Measurements from ENCODE around the gene FGF11.

DNA sequence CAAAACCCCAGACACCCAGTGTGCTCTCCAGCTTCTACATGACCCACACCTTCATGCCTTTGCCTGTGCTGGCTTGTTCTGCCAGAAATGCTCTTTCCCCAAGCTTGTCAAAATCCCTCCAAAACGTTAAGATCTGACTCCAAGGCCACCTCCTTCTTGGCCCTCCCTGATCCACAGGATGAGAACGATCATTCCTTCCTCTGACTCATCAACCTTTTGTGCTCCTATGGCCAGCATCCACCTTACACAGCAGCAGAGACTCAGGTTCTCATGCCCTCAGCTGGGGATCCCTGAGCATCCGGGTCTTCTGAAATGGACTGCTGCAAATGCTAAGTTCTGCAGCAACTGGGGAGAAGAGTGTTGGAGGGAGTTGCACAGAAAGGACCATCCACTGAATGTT lies 37.2 kb downstream of the FGF11 start:
- TF ChIP-seq, protein P1, sequence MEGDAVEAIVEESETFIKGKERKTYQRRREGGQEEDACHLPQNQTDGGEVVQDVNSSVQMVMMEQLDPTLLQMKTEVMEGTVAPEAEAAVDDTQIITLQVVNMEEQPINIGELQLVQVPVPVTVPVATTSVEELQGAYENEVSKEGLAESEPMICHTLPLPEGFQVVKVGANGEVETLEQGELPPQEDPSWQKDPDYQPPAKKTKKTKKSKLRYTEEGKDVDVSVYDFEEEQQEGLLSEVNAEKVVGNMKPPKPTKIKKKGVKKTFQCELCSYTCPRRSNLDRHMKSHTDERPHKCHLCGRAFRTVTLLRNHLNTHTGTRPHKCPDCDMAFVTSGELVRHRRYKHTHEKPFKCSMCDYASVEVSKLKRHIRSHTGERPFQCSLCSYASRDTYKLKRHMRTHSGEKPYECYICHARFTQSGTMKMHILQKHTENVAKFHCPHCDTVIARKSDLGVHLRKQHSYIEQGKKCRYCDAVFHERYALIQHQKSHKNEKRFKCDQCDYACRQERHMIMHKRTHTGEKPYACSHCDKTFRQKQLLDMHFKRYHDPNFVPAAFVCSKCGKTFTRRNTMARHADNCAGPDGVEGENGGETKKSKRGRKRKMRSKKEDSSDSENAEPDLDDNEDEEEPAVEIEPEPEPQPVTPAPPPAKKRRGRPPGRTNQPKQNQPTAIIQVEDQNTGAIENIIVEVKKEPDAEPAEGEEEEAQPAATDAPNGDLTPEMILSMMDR (IDR thresholded peaks at IDR 0.05): no peak
- TF ChIP-seq POLR2AphosphoS5 (IDR thresholded peaks at IDR 0.05): no peak

Measured in upper lobe of left lung (tissue), 4 donors.